Measurements from ENCODE around the gene IMMT.

IMMT gene

DNA sequence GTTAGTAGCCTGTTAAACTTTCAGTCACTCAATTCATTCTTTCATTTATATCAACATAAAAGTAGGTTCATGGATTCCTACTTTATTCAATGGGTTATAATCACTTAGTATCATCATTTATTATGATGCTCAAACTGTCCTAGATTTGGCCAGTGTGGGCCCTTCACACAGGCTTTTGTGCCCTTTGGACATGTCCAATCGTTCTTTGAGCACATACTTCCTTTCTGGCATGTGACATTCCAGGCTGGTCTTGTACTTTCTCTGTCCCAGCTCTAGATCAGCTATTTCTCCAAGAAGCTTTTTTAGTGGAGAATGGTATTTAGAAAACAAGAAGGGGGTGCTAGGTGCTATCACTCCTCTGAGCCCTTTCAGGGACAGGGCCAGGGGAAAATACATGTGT lies 101.0 kb downstream of the IMMT start:
- in situ Hi-C loops (cut with MboI; ENCODE audit: low sequenced_read_pairs): no loop called here
